Keratinocyte (primary cell): ENCODE data around the gene RIPK3.

Source experiments
- EZH2 ChIP-seq: IDR thresholded peaks from one replicate; pipeline ENCODE4 v1.6.1; 2012; ENCODE audit warnings: inconsistent platforms, mild to moderate bottlenecking, low read length, moderate library complexity
- TF ChIP-seq, protein P1 (sequence below), 3 experiments: IDR thresholded peaks in 1 of 3; conservative IDR thresholded peaks in 1 of 3; optimal IDR thresholded peaks in 1 of 3; 2 replicates in 2 of 3; 3 replicates in 1 of 3; pipeline versions ENCODE3 to v1.5.1; 2011; ENCODE audit warnings: low read length in 3 of 3, mild to moderate bottlenecking in 3 of 3, moderate library complexity in 2 of 3, control low read depth in 1 of 3, inconsistent platforms in 1 of 3; ENCODE audit not compliant: insufficient read depth in 2 of 3; ENCODE audit errors: extremely low read depth in 1 of 3

DNA sequence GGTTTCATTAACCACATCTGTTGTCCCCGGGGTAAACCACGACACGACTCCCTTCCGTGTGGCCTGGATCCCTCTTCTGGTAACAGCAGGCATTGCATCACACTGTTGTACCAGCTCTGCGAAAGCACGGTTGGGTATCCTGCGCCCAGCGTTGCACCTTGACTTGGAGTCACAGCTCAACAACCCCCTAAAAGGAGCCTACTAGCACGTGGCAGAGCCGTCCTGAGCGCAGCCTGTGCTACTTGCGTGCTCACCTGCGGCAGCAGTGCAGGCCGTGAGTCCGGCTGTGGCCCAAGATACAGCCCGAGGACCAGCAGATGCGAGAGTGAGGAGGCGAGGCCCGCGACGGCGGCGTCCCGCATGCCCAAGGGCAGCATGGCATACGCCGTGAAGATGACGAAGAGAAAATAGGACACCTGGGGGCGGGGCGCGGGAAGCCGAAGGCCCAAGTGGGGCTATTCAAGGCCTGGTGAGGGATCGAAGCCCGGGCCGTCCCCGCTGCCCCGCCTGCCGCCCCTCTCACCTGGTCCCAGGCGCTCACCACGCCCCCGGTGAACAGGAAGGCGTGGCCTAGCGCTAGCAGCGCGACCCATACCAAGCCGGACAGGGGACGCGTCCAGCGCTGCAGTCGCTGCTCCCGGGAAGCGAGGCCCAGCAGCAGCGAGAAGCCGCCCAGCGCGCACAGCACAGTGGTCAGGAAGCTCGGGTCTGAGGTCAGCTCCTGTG is 7.4 kb downstream of the RIPK3 start:
- TF ChIP-seq, protein P1, sequence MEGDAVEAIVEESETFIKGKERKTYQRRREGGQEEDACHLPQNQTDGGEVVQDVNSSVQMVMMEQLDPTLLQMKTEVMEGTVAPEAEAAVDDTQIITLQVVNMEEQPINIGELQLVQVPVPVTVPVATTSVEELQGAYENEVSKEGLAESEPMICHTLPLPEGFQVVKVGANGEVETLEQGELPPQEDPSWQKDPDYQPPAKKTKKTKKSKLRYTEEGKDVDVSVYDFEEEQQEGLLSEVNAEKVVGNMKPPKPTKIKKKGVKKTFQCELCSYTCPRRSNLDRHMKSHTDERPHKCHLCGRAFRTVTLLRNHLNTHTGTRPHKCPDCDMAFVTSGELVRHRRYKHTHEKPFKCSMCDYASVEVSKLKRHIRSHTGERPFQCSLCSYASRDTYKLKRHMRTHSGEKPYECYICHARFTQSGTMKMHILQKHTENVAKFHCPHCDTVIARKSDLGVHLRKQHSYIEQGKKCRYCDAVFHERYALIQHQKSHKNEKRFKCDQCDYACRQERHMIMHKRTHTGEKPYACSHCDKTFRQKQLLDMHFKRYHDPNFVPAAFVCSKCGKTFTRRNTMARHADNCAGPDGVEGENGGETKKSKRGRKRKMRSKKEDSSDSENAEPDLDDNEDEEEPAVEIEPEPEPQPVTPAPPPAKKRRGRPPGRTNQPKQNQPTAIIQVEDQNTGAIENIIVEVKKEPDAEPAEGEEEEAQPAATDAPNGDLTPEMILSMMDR (optimal IDR thresholded peaks at IDR 0.05 in 1 of 3, IDR thresholded peaks at IDR 0.05 in 1 of 3, conservative IDR thresholded peaks at IDR 0.05 in 1 of 3; ENCODE audit: extremely low read depth in 1 of 3, insufficient read depth in 2 of 3, low read length in 3 of 3), result peak; percentile 77 to 94 (median 91)
- no peak for TF ChIP-seq EZH2
